ENCODE measurements around the gene ESRRB.
"Not testable (repeated sequence)": the region's sequence is repeated elsewhere in the genome, so short reads cannot be mapped to it uniquely, and the experiment has no call there.

The ESRRB gene

DNA sequence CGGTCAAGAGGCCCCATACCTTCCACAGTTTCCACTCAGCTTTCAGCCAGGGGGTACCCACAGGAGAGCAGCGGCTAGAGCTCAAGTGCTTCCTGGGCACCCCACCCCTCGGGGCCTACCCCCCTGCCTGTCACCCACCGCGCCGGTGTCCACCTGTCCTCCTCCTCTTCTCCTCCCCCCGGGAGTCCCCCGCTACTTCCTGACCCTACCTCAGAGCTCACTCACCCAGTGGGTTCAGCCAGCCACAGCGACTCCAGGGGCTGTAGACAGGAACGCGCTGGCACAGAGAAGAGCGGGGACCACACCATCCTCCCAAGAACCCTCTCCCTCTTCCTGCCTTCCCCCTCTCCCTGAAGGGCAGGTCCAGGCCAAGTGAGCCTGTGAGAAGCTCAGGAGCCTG lies 123.0 kb downstream of the ESRRB start:
- no peak for DNase-seq

DNA sequence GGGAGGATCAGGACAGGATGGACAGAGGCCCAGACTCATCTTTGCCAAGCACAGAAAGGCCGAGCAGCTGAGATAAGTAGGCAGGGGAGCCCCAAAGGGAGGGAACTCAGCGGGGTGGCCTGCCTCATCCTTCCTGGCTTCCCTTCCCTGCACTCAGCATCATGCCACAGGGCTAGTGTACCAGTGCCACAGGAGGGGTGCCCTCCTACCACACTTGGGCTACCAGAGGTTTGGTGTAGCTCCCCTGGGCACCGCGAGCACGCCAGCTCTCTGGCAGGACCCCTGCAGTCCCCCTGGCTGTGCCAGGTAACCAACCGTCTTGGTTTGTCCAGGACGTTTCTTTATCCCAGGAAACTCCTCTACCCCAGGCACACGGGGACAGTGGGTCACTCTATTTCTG lies 123.5 kb downstream of the ESRRB start:
- no peak for DNase-seq

- DNase-seq, result no peak
These were observed 124.1 kb downstream of the ESRRB start for GRCh38 chr14:76500011-76500410.

GRCh38 chr14:76500480-76500879 lies 124.5 kb downstream of the ESRRB start:
- no peak for DNase-seq

- no peak for DNase-seq
These were observed 125.3 kb downstream of the ESRRB start for GRCh38 chr14:76501156-76501720.

- no peak for DNase-seq
These were observed 126.3 kb downstream of the ESRRB start for GRCh38 chr14:76502219-76502618.

DNA sequence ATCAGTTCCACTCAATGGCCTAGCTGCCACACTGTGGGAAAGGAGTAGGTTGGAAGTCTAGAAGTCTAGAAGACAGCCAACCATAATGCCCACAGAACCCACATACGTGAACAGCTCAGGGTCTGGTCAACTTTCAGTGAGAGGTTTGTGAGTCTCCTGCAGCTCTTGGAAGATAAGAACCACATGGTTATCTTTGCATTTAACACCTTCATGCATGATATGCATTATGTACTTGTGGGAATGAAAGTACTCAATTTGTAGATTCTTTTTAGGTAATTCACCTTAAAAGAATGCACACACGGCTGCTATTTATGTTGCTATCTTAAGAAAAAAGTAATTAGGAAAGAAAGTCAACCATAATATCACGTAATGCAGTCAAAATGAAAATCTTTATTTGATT lies 126.7 kb downstream of the ESRRB start:
- no peak for DNase-seq

- no peak for DNase-seq
These were observed 133.4 kb downstream of the ESRRB start for GRCh38 chr14:76509311-76509710.

DNA sequence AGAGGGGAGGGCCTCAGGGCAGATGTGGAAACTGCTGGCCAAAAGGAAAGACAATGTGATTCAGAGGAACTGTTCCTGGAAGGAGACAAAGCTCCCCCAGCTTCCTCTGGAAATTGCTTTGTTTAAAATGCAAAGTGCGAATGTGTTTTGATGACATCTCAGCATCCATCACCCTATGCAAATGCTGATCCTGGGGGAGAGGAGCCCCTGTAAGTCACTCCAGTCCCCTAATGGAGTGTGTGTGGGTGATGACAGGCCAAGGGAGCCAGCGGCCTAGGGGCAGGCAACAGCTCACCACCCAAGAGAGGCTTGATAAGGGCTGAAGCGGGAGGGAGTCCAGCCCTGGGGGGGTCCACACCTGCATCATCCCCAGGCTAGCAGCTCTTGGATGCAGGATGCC lies 134.2 kb downstream of the ESRRB start:
- DNase-seq, result no peak

DNA sequence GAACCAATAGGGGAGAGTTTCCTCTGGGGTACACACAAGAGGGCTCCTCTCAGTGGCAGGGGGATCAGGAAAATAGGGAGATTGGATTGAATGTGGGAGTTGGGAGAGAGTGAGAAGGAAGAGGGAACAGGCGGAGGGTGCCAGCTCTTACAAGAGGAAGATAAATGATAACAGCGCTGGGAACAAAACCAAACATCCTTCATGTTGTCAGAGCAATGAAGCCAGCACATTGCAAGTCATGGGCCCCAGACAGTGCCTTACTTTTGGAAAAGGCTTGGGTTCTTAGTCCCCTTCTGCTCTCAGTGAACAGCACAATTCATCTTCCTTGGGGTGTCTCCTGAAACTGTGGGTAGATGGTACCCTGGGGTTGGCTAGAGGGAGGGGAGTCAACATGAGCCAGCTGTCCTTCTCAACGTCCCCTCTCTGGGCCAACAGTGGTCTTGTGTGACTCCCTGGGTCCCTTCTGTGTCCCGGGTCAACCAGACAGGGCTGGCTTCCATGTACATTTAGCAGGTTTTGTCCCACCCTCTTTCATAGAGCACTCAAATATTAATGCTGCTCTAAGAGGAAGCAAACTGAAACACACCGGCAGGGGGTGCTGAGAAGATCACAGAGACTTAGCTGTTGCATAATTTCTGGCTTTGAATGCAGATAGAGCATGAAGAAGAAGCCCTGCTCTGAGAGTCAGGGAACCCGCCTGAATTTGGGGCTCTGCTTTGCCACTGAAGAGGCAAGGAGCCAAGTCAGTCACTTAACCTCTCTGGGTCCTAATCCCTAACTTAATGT lies 138.5 kb downstream of the ESRRB start:
- no peak for DNase-seq

GRCh38 chr14:76516884-76517283 lies 140.9 kb downstream of the ESRRB start:
- DNase-seq, result no peak

GRCh38 chr14:76518366-76518765 lies 142.4 kb downstream of the ESRRB start:
- no peak for DNase-seq

- no peak for DNase-seq
These were observed 149.3 kb downstream of the ESRRB start for GRCh38 chr14:76525106-76525821.

- no peak for DNase-seq
These were observed 155.1 kb downstream of the ESRRB start for GRCh38 chr14:76531085-76531484.

GRCh38 chr14:76531821-76532318 lies 155.9 kb downstream of the ESRRB start:
- DNase-seq, result peak; percentile 34

DNA sequence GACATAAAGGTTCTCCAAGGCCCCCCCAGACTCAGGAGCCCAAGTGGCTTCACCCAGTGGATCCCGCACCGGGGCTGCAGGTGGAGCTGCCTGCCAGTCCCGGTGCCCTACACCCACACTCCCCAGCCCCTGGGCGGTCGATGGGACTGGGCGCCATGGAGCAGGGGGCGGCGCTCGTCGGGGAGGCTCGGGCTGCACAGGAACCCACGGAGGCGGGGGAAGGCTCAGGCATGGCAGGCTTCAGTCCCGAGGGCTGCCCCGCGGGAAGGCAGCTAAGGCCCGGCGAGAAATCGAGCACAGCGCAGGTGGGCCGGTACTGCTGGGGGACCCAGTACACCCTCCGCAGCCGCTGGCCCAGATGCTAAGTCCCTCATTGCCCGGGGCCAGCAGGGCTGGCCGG lies 160.7 kb downstream of the ESRRB start:
- DNase-seq, result not testable (repeated sequence)

- DNase-seq, result no peak
These were observed 162.1 kb downstream of the ESRRB start for GRCh38 chr14:76537906-76538647.

DNA sequence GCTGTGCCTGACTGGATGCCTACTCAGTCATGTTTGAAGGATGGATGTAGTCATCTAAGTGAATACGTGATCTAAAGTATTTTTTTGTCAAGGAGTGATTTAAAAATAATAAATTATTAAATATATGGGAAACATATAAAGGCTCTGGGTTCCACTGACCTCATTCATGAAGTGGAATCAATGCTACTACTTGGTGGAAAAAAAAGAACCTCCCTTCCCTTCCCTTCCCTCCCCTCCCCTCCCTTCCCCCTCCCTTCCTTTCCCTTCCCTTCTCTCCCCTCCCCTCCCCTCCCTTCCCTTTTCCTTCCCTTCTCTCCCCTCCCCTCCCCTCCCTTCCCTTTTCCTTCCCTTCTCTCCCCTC lies 162.7 kb downstream of the ESRRB start:
- no peak for DNase-seq

DNA sequence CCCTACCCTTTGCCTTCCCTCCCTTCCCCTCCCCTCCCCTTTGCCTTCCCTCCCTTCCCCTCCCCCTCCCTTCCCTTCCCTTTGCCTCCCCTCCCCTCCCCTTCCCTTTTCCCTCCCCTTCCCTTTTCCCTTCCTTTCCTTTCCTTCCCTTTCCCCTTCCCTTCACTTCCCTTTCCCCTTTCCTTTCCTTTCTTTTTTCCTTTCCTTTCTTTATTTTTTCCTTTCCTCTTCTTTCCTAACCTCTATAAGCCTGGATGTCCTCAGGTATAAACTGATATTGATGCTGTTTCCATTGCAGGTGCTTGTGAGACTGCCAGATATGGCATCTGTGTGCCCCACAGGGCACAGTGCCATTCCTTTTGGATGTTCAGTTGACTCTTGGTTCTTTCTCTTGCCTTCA lies 163.2 kb downstream of the ESRRB start:
- DNase-seq, result no peak

- no peak for DNase-seq
These were observed 165.8 kb downstream of the ESRRB start for GRCh38 chr14:76541594-76542219.

DNA sequence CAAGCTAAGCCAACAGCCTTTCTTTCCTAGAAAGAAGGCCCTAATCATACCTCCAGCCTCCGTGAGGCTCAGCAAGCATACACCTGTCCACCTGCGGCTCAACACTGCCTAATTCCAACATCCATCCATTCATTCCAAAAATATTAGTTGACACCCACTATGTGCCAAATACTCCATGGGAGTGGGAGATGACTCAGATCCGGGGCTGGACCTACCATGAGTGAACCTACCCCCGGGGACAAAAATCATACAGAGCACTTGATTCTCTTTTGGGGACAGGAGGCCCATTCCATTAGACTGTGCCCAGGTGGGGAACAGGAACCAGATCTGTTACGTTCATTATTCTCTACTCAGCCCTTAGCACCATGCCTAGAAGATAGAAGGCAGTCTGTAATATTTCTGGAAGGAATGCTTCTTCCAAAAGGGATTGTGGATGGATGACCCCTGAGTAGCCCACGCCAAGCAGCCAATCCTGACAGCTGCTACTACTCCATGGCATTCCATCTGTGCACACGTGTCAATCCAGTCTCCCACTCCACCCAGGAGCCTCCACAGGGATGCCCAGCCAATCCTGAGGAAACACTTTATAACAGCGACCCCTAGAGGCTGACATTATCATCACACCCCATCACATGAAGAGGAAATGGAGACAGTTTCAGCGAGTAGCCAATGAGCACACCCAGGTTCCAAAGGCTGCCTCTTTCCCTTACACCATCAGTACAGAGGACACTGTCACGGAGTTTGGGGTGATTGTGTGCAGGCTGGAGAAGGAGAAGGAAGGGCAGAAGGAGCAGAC lies 170.7 kb downstream of the ESRRB start:
- no peak for DNase-seq

- DNase-seq, result no peak
These were observed 171.9 kb downstream of the ESRRB start for GRCh38 chr14:76547831-76548230.
